HG02678 (cell line): ENCODE measurements around the gene EPN1.

ENCODE experiments used
- ATAC-seq: cut with Tn5 transposase; IDR thresholded peaks from one replicate; pipeline ENCODE4 v1.9.1; 2021; ENCODE audit warnings: mild to moderate bottlenecking, moderate library complexity; ENCODE audit not compliant: unreplicated experiment

EPN1 gene

DNA sequence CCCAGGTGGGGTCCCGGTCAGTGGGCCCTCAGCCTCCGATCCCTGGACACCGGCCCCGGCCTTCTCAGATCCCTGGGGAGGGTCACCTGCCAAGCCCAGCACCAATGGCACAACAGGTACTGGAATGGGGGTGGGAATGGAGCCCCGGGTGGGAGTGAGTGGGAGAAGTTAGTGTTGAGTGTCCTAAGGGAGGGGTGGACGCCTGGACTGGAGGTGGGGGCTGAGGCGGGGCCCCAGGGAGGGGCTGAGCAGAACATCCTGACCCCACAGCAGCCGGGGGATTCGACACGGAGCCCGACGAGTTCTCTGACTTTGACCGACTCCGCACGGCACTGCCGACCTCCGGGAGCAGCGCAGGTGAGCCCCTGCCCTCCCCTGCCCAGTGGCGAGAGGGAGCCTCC lies 17.7 kb downstream of the EPN1 start:
- no peak for ATAC-seq

DNA sequence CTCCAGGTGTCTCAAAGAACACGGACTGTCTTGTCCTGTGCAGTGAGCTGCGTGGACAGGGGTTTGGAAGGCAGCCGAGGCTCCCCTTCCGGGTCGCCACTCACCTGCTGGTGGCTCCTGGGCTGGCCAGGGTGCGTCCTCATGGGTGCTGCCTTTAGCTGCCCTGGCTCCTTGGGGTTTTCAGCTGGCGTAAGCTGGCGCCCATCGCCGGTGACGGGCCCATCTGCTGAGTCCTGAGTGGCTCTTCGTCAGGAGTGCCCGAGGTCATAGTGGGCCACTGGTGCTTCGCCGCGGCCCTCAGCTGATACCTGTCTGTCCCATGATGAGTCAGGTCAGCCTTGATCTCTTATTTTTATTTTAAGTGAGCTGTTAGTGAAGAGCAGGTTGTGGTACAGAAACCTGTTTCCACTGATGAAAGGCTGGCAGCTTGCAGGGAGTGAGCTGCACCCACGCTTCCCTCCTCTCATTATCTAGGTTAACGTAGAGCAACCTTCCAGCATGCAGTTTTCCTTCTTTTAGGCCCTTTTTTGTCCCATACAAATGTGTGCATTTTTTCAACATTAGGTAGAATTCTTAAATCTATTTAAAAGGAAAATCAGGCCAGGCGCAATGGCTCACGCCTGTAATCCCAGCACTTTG lies 18.4 kb downstream of the EPN1 start:
- no peak for ATAC-seq

DNA sequence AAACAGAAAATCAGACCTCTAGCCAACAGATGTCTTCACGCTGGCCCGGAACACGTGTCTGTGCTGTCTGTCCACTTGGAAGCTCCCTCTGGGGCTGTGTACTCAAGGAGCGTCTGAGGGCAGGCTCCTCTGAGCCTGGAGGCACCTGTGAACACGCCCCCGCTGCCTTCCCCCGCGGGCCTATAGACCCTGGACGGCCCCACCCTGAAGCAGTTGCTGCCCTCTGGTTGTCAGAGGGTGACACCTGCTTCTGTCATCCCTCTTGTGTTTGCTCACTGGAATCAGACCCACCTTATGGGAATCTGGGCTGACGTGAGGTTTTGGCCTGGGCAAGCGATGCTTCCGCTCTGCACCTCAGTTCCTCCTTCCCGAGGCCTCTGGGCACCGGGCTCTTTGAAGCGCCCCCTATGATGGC lies 19.2 kb downstream of the EPN1 start:
- ATAC-seq = no peak

DNA sequence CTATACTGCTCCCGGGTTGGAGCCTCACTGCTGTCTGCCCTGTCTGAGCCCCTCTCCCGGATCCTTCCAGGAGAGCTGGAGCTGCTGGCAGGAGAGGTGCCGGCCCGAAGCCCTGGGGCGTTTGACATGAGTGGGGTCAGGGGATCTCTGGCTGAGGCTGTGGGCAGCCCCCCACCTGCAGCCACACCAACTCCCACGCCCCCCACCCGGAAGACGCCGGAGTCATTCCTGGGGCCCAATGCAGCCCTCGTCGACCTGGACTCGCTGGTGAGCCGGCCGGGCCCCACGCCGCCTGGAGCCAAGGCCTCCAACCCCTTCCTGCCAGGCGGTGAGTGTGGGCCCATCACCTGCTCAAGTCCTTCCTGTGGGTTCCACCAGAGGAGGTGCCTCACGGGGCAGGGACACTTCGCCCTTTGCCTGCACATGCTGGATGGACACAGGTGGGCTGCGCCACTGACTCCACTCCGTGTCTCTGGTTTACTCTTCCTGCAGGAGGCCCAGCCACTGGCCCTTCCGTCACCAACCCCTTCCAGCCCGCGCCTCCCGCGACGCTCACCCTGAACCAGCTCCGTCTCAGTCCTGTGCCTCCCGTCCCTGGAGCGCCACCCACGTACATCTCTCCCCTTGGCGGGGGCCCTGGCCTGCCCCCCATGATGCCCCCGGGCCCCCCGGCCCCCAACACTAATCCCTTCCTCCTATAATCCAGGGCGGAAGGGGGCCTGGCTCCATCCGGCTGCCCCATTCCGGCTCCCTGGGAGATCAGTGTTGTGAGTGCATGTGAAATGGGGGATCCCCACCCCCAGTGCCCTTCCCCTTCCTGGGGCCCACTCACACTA lies 19.8 kb downstream of the EPN1 start:
- ATAC-seq = no peak

DNA sequence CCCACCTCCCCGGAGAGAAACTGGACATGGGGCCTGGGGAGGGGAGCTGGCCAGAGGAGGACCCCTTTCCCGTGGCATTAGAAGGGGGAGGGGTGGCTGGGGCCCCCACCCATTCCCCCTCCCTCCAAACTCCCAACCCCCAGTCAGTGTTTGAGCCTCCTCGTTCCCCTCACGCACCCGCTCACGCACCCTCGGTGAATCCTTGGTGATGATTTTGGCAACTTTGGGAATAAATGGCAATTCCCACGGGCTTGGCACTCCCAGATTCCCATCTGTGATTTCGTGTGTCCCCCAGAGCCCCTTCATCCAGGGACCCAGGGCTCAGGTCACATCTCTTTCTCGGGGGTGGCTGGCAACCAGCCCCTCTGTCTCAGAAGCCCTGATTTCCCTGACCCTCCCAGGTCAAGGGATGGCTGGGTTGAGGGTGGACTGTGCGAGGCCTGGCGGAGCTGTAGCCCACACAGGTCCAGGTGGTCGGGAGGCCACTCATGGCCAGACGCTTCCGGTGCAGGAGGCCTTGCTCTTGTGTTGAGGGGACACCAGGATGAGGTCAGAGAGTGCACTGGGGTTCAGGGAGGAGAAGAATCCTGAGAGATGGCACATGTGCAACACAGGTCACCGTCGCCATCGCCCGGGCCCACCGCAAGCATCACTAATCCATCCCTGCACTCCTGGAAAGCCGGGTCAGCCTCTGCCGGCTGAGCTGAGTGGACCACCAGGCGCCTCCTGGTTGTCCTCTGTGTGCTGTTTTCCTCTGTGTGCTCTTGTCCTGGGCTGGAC lies 20.7 kb downstream of the EPN1 start:
- no peak for ATAC-seq

DNA sequence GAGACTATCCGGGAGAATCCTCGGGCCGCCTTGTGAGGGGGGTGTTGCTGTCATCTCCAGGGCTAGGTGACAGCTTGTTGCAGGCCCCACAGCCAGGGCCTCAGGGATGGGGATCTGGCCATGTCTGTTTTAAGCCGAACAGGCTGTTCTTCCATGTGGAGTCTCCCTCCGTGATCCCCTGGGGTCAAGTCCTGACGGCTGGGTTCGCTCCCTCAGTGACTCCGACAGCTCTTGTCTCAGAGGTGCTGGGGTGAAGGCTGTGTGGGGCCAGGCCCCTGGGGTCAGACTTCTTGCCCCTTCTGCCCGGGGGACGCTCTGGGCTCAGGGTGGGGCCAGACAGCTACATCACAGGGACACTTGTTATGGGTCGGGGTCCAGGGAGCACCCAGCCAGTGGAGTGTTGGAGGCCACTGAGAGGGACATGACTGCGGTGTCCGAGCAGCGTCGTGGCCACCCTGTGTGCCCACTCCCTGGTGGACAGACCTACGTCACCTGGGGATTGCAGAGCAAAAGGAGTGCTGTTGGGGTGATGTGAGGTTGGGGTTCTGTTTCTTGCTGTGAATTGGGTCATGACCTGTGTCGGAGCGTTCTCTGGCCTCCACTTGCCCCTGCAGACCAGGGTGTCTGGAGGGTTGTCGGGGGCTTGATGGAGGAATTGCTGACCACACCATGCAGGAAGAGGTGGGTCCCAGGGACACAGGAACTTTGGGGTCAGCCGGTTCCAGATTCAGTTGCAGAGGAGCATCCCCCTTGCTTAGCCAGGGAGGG lies 21.5 kb downstream of the EPN1 start:
- ATAC-seq = no peak

DNA sequence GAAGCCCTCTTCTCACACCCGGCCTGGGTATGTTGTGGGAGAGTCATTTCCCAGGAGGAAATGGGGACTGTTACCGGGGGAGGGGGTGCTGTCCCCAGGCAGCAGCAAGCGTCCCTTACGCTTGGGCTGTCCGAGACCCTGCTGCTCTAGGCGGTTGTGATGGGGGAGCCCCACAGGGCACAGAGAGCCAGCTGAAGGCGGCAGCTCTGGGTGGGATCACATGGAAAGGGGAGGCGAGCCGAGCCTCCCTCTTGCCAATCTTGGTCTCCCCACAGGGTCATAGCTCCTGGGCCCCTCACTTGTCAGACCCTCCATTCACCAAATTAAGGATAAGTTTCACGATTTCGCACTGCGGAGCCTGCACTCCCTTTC lies 22.0 kb downstream of the EPN1 start:
- ATAC-seq = no peak

DNA sequence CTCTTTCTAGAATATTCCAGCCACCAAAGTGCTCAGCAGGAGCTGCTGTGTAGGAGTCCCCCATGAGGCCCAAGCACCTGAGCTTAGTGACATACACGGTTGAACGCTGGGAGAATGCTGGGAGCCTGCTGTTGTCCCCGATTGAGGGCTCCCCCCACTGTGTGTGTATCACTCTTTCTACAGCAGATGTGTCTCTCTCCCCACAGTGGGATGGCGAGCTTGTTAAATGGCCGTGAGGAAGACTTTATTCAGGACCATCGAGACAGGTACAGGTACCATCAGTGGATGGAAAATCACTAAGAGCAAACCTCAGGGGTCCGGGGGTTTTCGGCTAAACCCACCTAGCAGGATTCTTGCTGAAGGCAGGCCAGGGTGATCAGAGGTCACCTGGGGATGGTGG lies 22.7 kb downstream of the EPN1 start:
- ATAC-seq = no peak

DNA sequence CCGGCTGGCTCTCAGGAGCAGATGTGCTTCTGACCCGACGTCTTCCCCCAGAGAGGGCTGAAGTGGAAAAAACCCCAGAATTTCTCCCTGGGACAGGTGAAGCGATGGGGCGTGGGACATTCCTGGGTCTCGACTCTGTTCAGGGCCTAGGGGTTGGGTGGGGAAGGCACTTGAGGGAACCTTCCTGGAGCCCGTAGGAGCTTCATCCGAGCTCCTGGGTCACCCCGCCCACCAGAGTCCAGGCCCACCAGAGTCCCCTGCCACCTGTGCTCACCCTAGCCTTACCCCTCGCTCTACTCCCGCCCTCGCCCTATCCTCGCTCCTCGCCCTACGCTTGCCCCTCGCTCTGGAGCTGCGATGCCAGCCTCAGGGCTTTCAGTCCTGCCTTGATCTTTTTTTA lies 23.2 kb downstream of the EPN1 start:
- ATAC-seq = no peak

DNA sequence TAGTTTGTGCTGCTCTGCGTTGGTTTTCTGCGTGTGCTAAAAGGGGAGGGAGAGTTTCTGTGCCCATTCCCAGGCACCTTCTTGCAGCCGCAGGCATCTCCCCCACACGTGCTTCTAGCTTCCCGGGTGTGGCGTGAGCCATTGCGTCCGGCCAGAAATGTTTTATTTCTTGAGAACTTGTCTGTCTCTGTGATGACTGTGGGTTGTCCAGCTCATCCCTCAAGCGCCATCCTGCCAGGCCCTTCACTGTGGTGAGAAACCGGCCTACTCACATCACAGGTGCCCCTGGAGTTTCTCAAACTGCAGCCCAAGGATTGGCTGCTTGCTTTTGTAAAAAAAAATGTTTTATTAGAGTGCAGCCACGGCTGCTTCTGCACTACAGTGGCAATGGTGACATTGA lies 24.2 kb downstream of the EPN1 start:
- ATAC-seq = no peak

DNA sequence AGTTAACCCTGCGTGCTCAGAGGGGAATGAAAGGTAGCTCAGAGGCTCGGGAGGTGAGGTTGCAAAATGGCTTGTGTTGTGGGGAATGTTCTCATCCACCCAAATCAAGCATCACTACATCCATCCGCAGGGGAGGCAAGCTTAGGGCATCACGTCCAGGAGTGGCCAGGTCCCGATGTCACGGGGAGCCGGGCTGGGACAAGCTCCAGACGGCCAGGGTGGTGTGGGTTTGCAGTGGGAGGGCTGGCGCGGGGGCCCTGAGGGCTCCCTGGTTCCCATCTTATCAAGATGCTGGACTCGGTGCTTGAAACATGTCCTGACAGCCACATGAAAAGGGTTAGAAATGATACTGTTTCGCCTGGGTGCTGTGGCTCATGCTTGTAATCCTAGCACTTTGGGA lies 25.8 kb downstream of the EPN1 start:
- no peak for ATAC-seq

DNA sequence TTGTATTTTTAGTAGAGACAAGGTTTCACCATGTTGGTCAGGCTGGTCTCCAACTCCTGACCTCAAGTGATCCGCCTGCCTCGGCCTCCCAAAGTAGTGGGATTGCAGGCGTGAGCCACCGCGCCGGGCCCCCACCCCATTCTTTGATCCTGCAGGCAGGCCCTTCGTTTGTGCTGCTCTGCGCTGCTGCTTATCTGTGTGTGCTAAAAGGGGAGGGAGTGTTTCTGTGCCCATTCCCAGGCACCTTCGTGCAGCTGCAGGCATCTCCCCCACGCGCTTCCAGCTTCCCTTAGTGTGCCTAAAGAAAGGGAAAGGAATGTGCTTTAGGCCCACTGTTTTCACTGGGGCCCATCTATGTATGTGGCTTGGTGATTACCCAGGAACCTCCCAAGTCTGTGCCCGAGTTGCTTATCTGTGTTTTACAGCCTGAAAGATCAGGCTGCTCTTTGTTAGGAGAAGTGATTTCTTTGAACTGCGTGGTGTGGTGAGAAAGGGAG lies 27.2 kb downstream of the EPN1 start:
- ATAC-seq = no peak

DNA sequence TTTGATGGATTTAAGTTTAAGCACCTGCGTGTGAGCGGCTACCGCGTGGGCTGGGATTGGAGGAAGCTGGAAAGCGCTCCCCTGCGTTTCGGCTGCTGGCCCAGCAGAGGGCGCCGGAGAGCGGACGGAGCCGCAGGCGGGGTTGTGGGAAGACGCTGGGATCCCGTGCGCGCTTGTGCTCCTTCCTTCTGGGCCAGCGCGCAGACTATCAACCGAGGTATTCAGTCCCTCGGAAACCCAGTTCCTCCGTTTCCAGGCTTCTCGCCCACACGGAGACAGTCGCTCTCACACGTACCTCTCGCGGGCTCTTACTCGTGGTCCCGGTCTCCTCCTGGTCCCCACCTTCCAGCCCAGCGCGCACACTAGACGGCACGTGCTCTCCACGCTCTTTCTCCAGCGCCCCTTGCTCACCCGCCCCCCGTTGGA lies 28.8 kb downstream of the EPN1 start:
- ATAC-seq = no peak

DNA sequence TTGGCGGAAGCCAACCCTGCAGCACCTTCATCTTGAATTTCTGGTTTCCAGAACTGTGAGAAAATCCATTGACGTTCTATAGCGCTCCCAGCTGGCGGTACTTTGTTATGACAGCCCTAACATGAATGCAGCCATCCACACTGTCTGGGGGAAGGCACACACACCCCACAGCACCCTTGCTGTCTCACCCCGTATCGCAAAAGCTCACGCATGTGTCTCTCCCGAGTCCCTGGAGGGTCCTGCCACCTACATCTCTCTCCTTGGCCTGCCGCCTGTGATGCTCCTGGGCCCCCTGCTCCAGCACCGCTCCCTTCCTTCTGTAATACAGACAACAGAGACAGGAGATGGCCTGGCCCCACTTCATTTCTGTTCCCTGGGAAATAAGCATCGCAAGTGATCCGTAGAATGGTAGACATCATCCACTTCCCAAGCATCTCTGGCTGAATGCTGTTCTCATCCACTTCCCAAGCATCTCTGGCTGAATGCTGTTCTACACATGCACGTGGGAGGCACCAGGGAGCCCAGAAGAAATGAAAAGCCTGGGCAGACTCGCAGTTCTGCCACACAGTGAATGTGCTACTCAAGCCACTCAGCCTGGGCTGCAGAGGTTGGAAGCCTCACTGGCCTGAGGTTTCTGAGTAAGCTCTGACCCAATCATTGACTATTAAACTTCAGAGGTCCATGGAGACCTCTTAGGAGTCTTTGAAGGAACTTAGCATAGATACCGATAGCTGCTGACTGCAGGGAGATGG lies 29.6 kb downstream of the EPN1 start:
- ATAC-seq = no peak

DNA sequence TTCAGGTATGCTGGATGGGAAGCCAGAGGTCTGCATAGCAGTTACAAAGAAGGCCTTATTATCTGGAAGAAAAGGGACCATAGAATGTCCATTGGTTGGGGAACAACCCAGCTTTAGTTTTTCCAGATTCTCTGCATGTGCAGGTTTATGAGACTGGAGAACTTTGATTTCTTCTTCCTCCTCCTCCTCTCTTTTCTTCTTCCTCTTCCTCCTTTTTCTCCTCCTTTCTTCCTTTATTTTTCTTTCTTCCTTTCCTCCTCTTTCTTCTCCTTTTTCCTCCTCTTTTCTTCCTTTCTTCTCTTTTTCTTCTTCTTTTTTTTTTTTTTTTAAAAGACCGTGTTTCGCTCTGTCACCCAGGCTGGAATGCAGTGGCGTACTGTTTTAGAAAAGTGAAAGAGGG lies 30.9 kb downstream of the EPN1 start:
- no peak for ATAC-seq

DNA sequence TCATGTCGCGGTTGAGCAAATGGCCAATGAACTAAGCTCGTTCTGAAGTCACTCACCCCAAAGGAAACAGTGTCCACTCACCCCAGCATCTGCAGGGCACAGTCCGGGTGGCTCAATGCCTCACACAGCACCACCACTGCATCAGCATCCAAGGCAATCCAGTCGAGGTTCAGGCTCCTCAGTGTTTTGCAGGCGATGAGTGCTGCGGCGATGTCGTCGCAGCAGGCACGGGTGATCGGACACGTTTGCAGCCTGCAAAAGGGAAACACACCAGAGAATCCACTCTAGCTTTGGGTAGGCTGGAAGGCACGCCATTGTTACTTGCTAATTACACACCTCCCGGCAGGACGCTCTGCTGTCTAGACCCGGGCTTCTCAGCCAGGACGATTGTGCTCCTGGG lies 36.7 kb downstream of the EPN1 start:
- no peak for ATAC-seq

DNA sequence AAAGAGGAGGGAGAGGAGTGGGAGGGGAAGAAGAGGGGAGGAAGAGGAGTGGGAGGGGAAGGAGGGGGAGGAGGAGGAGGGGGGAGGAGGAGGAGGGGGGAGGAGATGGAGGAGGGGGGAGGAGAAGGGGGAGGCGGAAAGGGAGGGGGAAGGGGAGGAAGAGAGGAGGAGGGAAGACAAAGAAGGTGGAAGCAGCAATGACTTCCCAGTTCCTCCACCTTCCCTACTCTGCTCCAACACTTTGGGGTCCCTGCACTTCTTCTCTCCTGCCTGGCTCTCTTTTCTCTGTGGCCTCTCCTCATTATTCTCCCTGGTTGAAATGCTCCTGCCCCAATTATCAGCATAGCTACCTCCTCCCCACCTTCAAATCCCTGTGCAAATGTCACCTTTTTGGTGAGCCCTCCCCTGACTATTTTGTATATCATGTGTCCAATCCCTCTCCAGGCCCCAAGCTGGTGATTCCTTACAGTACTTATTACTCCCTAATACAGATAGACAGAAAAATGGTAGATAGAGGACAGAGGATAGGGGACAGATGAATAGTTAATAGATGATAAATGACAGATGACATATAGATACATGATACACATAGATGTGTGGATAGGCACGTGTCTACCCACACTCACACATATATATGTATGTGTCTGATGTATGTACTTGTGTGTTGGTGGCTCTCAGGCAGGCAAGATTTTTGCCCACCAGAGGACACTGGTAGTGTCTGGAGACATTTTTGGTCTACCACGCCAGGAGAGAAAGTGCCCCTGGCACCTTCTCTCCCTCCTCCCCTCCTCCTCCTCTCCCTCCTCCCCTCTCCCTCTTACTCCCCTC lies 38.0 kb downstream of the EPN1 start:
- ATAC-seq = no peak

DNA sequence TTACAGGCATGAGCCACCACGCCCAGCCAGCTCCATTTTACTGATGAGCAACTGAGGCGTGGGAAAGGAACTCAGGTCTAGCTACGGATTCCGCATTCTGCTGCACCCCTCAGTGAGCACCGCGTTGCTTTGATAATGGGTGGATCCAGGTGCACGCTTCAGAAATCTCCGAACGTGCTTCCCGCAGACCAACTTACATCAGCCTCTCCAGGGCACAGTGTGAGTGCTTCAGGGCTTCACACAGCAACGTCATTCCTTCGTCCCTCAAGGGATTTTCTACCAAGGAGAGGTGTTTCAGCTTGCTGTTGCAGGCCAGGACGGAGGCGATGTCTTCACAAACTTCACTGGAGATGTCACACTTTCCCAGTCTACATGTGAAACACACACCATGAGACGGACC lies 41.5 kb downstream of the EPN1 start:
- no peak for ATAC-seq

DNA sequence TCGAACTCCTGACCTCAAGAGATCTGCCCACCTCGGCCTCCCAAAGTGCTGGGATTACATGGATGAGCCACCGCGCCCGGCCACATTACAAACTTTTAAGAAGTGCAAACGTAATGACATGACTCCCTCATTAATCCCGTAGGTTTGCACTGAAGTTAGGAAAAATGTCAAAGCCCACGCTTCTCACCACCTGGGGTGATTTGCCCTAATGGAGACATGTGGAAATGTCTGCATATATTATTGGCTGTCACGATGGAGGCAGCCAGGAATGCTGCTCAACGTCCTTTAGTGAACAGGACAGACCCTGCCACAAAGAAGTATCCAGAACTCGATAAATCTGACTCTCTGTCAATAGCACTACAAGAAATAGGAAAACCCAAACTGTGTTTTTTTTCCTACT lies 42.2 kb downstream of the EPN1 start:
- ATAC-seq = no peak
